Measurements from ENCODE around the gene TFDP1. TPM values are rescaled to one million over a fixed set of nuclear protein-coding genes. Genes with fewer than 3 reads are reported as not detected.

Gene TFDP1
- total RNA-seq, 1 experiment from 2014 or later, result 127 TPM

GRCh38 chr13:113631341-113632095 lies 47.0 kb downstream of the TFDP1 start:
- Histone ChIP-seq H3K27ac (no peak overlapping the region), H3K4me3 (no peak overlapping the region), H3K27me3 (no peaks in the 10 kb centered on the region), H3K36me3 (peaks cover 53% of the 10 kb centered on the region), H3K9me3 (replicated peaks) (no peaks in the 10 kb centered on the region), H3K4me1 (no peaks in the 10 kb centered on the region)
- DNase-seq, result no peak

- H3K4me1 ChIP-seq, result no peaks in the 10 kb centered on the region
- no peaks in the 10 kb centered on the region for H3K27me3 ChIP-seq
- peaks cover 57% of the 10 kb centered on the region for H3K36me3 ChIP-seq
- H3K9me3 ChIP-seq (replicated peaks), result no peaks in the 10 kb centered on the region
- H3K4me3 ChIP-seq, result no peak overlapping the region
- no peak overlapping the region for H3K27ac ChIP-seq
- no peak for DNase-seq
These were observed 48.3 kb downstream of the TFDP1 start for GRCh38 chr13:113632706-113633484.

GRCh38 chr13:113633485-113633873 lies 48.9 kb downstream of the TFDP1 start:
- Histone ChIP-seq H3K4me3 (no peak overlapping the region), H3K27me3 (no peaks in the 10 kb centered on the region), H3K27ac (no peak overlapping the region), H3K4me1 (no peaks in the 10 kb centered on the region), H3K9me3 (replicated peaks) (no peaks in the 10 kb centered on the region), H3K36me3 (peaks cover 59% of the 10 kb centered on the region)
- no peak for DNase-seq

GRCh38 chr13:113634279-113635047 lies 49.9 kb downstream of the TFDP1 start:
- Histone ChIP-seq H3K36me3 (peaks cover 67% of the 10 kb centered on the region), H3K9me3 (replicated peaks) (no peaks in the 10 kb centered on the region), H3K27me3 (no peaks in the 10 kb centered on the region), H3K4me3 (no peak overlapping the region), H3K4me1 (no peaks in the 10 kb centered on the region), H3K27ac (no peak overlapping the region)
- DNase-seq, result no peak

GRCh38 chr13:113635048-113635420 lies 50.5 kb downstream of the TFDP1 start:
- Histone ChIP-seq H3K27ac (no peak overlapping the region), H3K9me3 (replicated peaks) (no peaks in the 10 kb centered on the region), H3K36me3 (peaks cover 70% of the 10 kb centered on the region), H3K4me1 (no peaks in the 10 kb centered on the region), H3K27me3 (no peaks in the 10 kb centered on the region), H3K4me3 (no peak overlapping the region)
- DNase-seq, result no peak

- DNase-seq, result no peak
- Histone ChIP-seq H3K4me3 (no peak overlapping the region), H3K27ac (no peak overlapping the region), H3K27me3 (no peaks in the 10 kb centered on the region), H3K9me3 (replicated peaks) (no peaks in the 10 kb centered on the region), H3K36me3 (peaks cover 68% of the 10 kb centered on the region), H3K4me1 (no peaks in the 10 kb centered on the region)
These were observed 51.2 kb downstream of the TFDP1 start for GRCh38 chr13:113635709-113636108.

GRCh38 chr13:113636266-113636963 lies 51.9 kb downstream of the TFDP1 start:
- Histone ChIP-seq H3K4me1 (no peaks in the 10 kb centered on the region), H3K27me3 (no peaks in the 10 kb centered on the region), H3K9me3 (replicated peaks) (no peaks in the 10 kb centered on the region), H3K27ac (no peak overlapping the region), H3K4me3 (no peak overlapping the region), H3K36me3 (peaks cover 75% of the 10 kb centered on the region)
- DNase-seq, result no peak

GRCh38 chr13:113637262-113638160 lies 53.0 kb downstream of the TFDP1 start:
- Histone ChIP-seq H3K4me1 (no peaks in the 10 kb centered on the region), H3K4me3 (no peak overlapping the region), H3K27me3 (no peaks in the 10 kb centered on the region), H3K36me3 (peaks cover 75% of the 10 kb centered on the region), H3K27ac (no peak overlapping the region), H3K9me3 (replicated peaks) (no peaks in the 10 kb centered on the region)
- no peak for DNase-seq

GRCh38 chr13:113638173-113638746 lies 53.7 kb downstream of the TFDP1 start:
- Histone ChIP-seq H3K4me1 (no peaks in the 10 kb centered on the region), H3K36me3 (peaks cover 75% of the 10 kb centered on the region), H3K27ac (no peak overlapping the region), H3K27me3 (no peaks in the 10 kb centered on the region), H3K4me3 (no peak overlapping the region), H3K9me3 (replicated peaks) (no peaks in the 10 kb centered on the region; the same call in 1 of the 2 replicates)
- no peak for DNase-seq

- Histone ChIP-seq H3K4me1 (no peaks in the 10 kb centered on the region), H3K36me3 (peaks cover 72% of the 10 kb centered on the region), H3K27ac (no peak overlapping the region), H3K9me3 (replicated peaks) (no peaks in the 10 kb centered on the region; the same call in 1 of the 2 replicates), H3K4me3 (no peak overlapping the region), H3K27me3 (no peaks in the 10 kb centered on the region)
- DNase-seq, result no peak
These were observed 54.3 kb downstream of the TFDP1 start for GRCh38 chr13:113638806-113639205.

- Histone ChIP-seq H3K27ac (no peak overlapping the region), H3K36me3 (peaks cover 62% of the 10 kb centered on the region)
- DNase-seq, result peak in 1 of 2 experiments; percentile 0
These were observed 55.2 kb downstream of the TFDP1 start for GRCh38 chr13:113639616-113640262.

GRCh38 chr13:113641426-113641825 lies 56.9 kb downstream of the TFDP1 start:
- Histone ChIP-seq H3K4me3 (no peak overlapping the region), H3K27ac (no peak overlapping the region), H3K4me1 (no peaks in the 10 kb centered on the region), H3K27me3 (no peaks in the 10 kb centered on the region), H3K9me3 (replicated peaks) (no peaks in the 10 kb centered on the region; the same call in 1 of the 2 replicates), H3K36me3 (peaks cover 53% of the 10 kb centered on the region)
- peak in 1 of 2 experiments; percentile 0 for DNase-seq

More at GRCh38 chr13:113639616-113640262, 55.2 kb downstream of the TFDP1 start:
- Histone ChIP-seq H3K4me3 (no peak overlapping the region), H3K9me3 (replicated peaks) (no peaks in the 10 kb centered on the region; the same call in 1 of the 2 replicates), H3K4me1 (no peaks in the 10 kb centered on the region), H3K27me3 (no peaks in the 10 kb centered on the region)

- no peak overlapping the region for H3K4me3 ChIP-seq
- no peaks in the 10 kb centered on the region for H3K4me1 ChIP-seq
- no peaks in the 10 kb centered on the region for H3K27me3 ChIP-seq
- H3K9me3 ChIP-seq (replicated peaks), result no peaks in the 10 kb centered on the region; the same call in 1 of the 2 replicates
- peaks cover 44% of the 10 kb centered on the region for H3K36me3 ChIP-seq
- H3K27ac ChIP-seq, result no peak overlapping the region
- no peak for DNase-seq
These were observed 58.0 kb downstream of the TFDP1 start for GRCh38 chr13:113642563-113642962.
